ENCODE results near the gene CENPL. TPM values are rescaled to one million over a fixed set of nuclear protein-coding genes. Genes with fewer than 3 reads are reported as not detected.

CENPL gene, protein sequence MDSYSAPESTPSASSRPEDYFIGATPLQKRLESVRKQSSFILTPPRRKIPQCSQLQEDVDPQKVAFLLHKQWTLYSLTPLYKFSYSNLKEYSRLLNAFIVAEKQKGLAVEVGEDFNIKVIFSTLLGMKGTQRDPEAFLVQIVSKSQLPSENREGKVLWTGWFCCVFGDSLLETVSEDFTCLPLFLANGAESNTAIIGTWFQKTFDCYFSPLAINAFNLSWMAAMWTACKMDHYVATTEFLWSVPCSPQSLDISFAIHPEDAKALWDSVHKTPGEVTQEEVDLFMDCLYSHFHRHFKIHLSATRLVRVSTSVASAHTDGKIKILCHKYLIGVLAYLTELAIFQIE
- total RNA-seq (10 to 100 TPM; 24.9 to 27.4 TPM), polyA plus RNA-seq (6.2 TPM)

DNA sequence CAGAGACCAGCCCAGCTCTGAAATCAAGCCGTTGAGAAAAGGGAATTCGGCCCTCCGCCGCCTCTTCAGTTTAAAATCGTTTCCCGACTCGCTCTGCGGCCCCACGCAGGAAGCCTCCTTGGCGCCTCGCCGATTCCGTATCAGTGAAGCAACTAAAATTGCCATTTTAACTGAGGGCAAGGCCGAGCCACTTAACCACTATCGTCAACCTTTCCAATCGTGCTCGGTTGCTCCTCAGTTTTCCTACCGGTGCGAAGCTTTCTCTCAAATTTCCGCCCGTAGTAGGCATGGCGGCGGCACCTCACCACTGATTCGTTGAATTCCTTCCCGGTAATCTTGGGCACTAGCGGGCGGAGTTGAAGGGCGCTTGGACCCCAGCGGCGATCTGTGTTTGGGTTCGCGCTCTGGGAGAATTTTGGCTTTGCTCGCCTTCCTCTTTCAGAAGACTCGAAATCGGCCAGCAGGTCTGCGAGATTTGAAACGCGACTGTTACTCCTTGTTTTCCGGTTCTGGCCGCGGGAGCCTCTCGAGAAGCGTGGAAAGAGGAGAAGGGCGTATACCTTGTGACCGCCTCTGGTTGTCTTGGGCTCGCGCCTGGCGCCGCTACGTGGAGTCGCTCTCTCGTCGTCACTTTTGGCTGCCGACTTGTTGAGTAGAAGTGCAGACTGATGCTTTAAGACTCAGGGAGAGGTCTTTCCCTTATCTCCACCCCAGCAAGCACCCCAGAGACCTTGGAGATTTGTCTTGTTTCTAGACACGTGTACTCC lies at the start of gene CENPL, which contains the start of gene DARS2:
Gene CENPL, minus strand, starts transcription at position 569 of the 767 bp plus-strand sequence. CDS start 13,584 bp downstream, outside the sequence.
Gene DARS2, plus strand, starts transcription at position 359 of the 767 bp plus-strand sequence. CDS start 557 bp downstream, outside the sequence.
- H3K9me3 ChIP-seq (ENCODE audit: low read length), result no peaks in the 10 kb centered on the region
- CTCF ChIA-PET, result interaction anchor here (0.7 to 2.8 kb wide), 12 partner anchors 10 to 1081 kb away, joined by 3 to 23 read pairs (median 4); partner anchors contain the start of genes GAS5, KLHL20 and ZBTB37
- H3K36me3 Mint-ChIP-seq, result peaks cover 0 to 19% (median 7%) of the 10 kb centered on the region in 3 donors
- peaks cover 18% of the 10 kb centered on the region for H3K4me1 ChIP-seq (ENCODE audit: insufficient read depth, low read length)
- peak; percentile 79 to 93 (median 91) for DNase-seq
- H3K27me3 ChIP-seq (ENCODE audit: insufficient read depth, low read length, poor library complexity, severe bottlenecking), result no peaks in the 10 kb centered on the region
- no peaks in the 10 kb centered on the region for H3K27me3 Mint-ChIP-seq
- POLR2A ChIA-PET, result interaction anchor here (0.6 to 2.0 kb wide), 10 partner anchors 9 to 1175 kb away, joined by 3 to 15 read pairs (median 5); partner anchors contain the start of genes GAS5, KLHL20, PRDX6 and RC3H1
- peak within 1 kb of the TSS; percentile 95 for H3K4me3 ChIP-seq (ENCODE audit: low read length)
- H3K27ac Mint-ChIP-seq, result peak within 1 kb of the TSS; percentile 89 to 99 (median 94)
- H3K27ac ChIP-seq (ENCODE audit: low read depth, low read length), result peak within 1 kb of the TSS; percentile 93
- no peaks in the 10 kb centered on the region for H3K36me3 ChIP-seq (ENCODE audit: insufficient read depth, low read length)
- peaks cover 38 to 71% (median 57%) of the 10 kb centered on the region in 3 donors for H3K4me1 Mint-ChIP-seq
- no peaks in the 10 kb centered on the region for H3K9me3 Mint-ChIP-seq
- H3K4me3 Mint-ChIP-seq, result peak within 1 kb of the TSS; percentile 89 to 99 (median 92)

DNA sequence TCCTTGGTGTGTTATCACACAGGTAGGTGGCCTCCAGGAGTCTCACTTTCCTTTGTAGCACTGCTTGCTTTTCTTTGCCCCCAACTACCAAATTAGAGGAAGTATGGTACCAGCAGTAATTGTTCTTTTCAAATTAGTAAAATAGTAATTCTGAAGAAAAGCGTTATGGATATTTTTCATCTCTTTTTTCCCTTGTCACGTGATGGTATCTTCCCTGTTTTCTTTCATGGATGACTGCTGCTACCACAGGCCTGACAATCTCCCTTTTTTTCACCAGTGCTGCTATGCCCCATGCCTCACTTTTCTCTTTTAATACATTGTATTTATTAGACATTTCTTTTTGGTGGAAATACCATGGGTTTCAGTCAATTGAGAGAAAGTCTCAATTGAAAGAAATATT lies 46.8 kb upstream of the CENPL start:
- H3K27ac Mint-ChIP-seq, result peak overlapping the region; percentile 62 to 99 (median 85)
- H3K36me3 Mint-ChIP-seq, result peaks cover 7 to 56% (median 15%) of the 10 kb centered on the region in 3 donors
- H3K4me1 Mint-ChIP-seq, result peaks cover 44 to 61% (median 58%) of the 10 kb centered on the region in 3 donors
- H3K27me3 Mint-ChIP-seq, result peaks cover 0 to 2% of the 10 kb centered on the region in 2 donors
- DNase-seq, result no peak
- Histone ChIP-seq H3K9me3 (ENCODE audit: low read length) (no peaks in the 10 kb centered on the region), H3K4me3 (ENCODE audit: low read length) (no peak overlapping the region), H3K4me1 (ENCODE audit: insufficient read depth, low read length) (peaks cover 47% of the 10 kb centered on the region), H3K27ac (ENCODE audit: low read depth, low read length) (no peak overlapping the region), H3K36me3 (ENCODE audit: insufficient read depth, low read length) (peaks cover 3% of the 10 kb centered on the region), H3K27me3 (ENCODE audit: insufficient read depth, low read length, poor library complexity, severe bottlenecking) (no peaks in the 10 kb centered on the region)
- CTCF ChIA-PET, result no interaction called here
- H3K9me3 Mint-ChIP-seq, result no peaks in the 10 kb centered on the region
- POLR2A ChIA-PET, result no interaction called here
- H3K4me3 Mint-ChIP-seq, result peak overlapping the region in 5 of 7 donors; percentile 38 to 90 (median 79)

DNA sequence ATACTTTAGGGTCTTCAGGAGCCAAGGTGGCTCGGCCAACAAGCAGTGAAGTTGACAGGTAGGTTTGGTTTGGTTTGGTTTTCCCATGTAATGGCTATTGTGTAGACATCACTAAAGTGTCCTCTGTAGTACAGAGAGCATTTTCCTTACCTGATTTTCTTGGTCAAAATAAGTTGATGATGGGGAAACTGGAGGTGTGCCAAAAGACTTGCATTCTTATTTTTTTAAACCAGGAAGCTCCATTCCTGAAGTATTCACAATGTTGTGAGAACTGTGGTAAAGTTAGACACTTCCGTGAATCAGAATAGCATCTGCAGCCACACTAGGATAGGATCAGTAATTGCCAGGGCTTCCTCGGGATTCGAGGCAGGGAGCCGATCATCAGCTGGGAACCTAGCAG lies 46.4 kb upstream of the CENPL start:
- Mint-ChIP-seq H3K27ac (peak overlapping the region; percentile 80 to 99 (median 94)), H3K4me1 (peaks cover 48 to 65% (median 62%) of the 10 kb centered on the region in 3 donors), H3K27me3 (peaks cover 0 to 2% of the 10 kb centered on the region in 2 donors), H3K4me3 (peak overlapping the region in 6 of 7 donors; percentile 59 to 92 (median 85)), H3K36me3 (peaks cover 7 to 56% (median 14%) of the 10 kb centered on the region in 3 donors), H3K9me3 (no peaks in the 10 kb centered on the region)
- CTCF ChIA-PET, result no interaction called here
- Histone ChIP-seq H3K9me3 (ENCODE audit: low read length) (no peaks in the 10 kb centered on the region), H3K36me3 (ENCODE audit: insufficient read depth, low read length) (peaks cover 7% of the 10 kb centered on the region), H3K4me1 (ENCODE audit: insufficient read depth, low read length) (peaks cover 51% of the 10 kb centered on the region), H3K27me3 (ENCODE audit: insufficient read depth, low read length, poor library complexity, severe bottlenecking) (no peaks in the 10 kb centered on the region), H3K27ac (ENCODE audit: low read depth, low read length) (no peak overlapping the region), H3K4me3 (ENCODE audit: low read length) (no peak overlapping the region)
- POLR2A ChIA-PET, result interaction anchor here (0.8 kb wide), 1 partner anchor 47 kb away, joined by 3 read pairs; no protein-coding TSS in a partner anchor
- no peak for DNase-seq

DNA sequence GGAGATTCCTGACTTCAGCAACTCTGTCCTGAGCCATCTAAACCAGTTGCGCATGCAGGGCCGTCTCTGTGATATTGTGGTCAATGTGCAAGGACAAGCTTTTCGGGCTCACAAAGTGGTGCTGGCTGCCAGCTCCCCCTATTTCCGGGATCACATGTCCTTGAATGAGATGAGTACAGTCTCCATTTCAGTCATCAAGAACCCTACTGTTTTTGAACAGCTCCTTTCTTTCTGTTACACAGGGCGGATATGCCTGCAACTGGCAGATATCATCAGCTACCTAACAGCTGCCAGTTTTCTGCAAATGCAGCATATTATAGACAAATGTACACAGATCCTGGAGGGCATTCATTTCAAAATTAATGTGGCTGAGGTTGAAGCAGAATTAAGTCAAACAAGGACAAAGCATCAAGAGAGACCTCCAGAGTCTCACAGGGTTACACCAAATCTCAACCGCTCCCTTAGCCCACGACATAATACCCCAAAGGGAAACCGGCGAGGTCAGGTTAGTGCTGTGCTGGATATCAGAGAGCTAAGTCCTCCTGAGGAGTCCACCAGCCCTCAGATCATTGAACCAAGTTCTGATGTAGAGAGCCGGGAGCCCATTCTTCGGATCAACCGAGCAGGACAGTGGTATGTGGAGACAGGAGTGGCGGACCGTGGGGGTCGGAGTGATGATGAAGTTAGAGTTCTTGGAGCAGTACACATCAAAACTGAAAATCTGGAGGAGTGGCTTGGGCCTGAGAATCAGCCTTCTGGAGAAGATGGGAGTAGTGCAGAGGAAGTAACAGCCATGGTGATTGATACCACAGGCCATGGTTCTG lies 45.8 kb upstream of the CENPL start:
- Mint-ChIP-seq H3K27ac (peak overlapping the region; percentile 80 to 99 (median 95)), H3K36me3 (peaks cover 8 to 56% (median 12%) of the 10 kb centered on the region in 3 donors), H3K9me3 (no peaks in the 10 kb centered on the region), H3K4me3 (peak overlapping the region; percentile 59 to 92 (median 83)), H3K27me3 (peaks cover 0 to 2% of the 10 kb centered on the region in 2 donors), H3K4me1 (peaks cover 55 to 71% (median 65%) of the 10 kb centered on the region in 3 donors)
- Histone ChIP-seq H3K9me3 (ENCODE audit: low read length) (no peaks in the 10 kb centered on the region), H3K4me1 (ENCODE audit: insufficient read depth, low read length) (peaks cover 58% of the 10 kb centered on the region), H3K27me3 (ENCODE audit: insufficient read depth, low read length, poor library complexity, severe bottlenecking) (no peaks in the 10 kb centered on the region), H3K4me3 (ENCODE audit: low read length) (peak overlapping the region; percentile 21), H3K27ac (ENCODE audit: low read depth, low read length) (peak overlapping the region; percentile 52), H3K36me3 (ENCODE audit: insufficient read depth, low read length) (peaks cover 14% of the 10 kb centered on the region)
- ChIA-PET POLR2A (interaction anchor here (0.5 to 0.8 kb wide), 3 partner anchors 26 to 82 kb away, joined by 3 to 5 read pairs (median 3); no protein-coding TSS in a partner anchor), CTCF (interaction anchor here (1.2 to 1.5 kb wide), 3 partner anchors 9 to 156 kb away, joined by 3 to 4 read pairs (median 3); partner anchors contain the start of gene KLHL20)
- peak in 4 of 5 donors; percentile 20 to 57 (median 26) for DNase-seq

DNA sequence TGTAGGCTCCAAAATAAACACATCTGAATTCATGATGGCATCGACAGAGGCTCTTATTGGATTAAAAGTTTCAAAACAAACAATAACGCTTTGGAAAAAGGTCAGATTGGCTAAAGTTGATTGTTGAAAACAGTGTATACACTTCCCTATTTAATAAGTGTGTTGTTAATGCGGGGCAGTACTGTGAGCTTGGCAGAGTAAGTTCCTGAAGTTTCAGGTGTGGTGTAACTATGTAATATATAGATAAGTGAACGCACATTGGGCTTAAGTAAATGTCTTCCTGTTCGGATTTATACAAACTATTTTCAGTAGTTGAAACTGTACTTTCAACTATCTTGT lies 44.3 kb upstream of the CENPL start:
- Histone ChIP-seq H3K9me3 (ENCODE audit: low read length) (no peaks in the 10 kb centered on the region), H3K4me1 (ENCODE audit: insufficient read depth, low read length) (peaks cover 69% of the 10 kb centered on the region), H3K4me3 (ENCODE audit: low read length) (peak overlapping the region; percentile 88), H3K27ac (ENCODE audit: low read depth, low read length) (peak overlapping the region; percentile 91), H3K36me3 (ENCODE audit: insufficient read depth, low read length) (peaks cover 28% of the 10 kb centered on the region), H3K27me3 (ENCODE audit: insufficient read depth, low read length, poor library complexity, severe bottlenecking) (no peaks in the 10 kb centered on the region)
- H3K27ac Mint-ChIP-seq, result peak overlapping the region; percentile 90 to 99 (median 96)
- H3K4me3 Mint-ChIP-seq, result peak overlapping the region; percentile 88 to 97 (median 95)
- no peaks in the 10 kb centered on the region for H3K9me3 Mint-ChIP-seq
- H3K36me3 Mint-ChIP-seq, result peaks cover 4 to 62% (median 22%) of the 10 kb centered on the region in 3 donors
- H3K27me3 Mint-ChIP-seq, result peaks cover 0 to 2% of the 10 kb centered on the region in 2 donors
- peaks cover 69 to 86% (median 80%) of the 10 kb centered on the region in 3 donors for H3K4me1 Mint-ChIP-seq
- ChIA-PET CTCF (interaction anchor here (1.1 to 2.0 kb wide), 6 partner anchors 9 to 438 kb away, joined by 3 to 6 read pairs (median 4); partner anchors contain the start of gene KLHL20), POLR2A (interaction anchor here (1.2 to 2.5 kb wide), 5 partner anchors 45 to 1154 kb away, joined by 4 to 17 read pairs (median 15); partner anchors contain the start of genes CENPL, DARS2, MRPS14 and PRDX6)
- no peak for DNase-seq

GRCh38 chr1:173868266-173869020 lies 43.8 kb upstream of the CENPL start, which contains the start of gene ZBTB37:
TSS of gene ZBTB37 (plus strand) at chr1:173868380. CDS start at chr1:173870226, 1,846 bp downstream.
- H3K36me3 Mint-ChIP-seq, result peaks cover 4 to 64% (median 27%) of the 10 kb centered on the region in 3 donors
- Histone ChIP-seq H3K9me3 (ENCODE audit: low read length) (no peaks in the 10 kb centered on the region), H3K36me3 (ENCODE audit: insufficient read depth, low read length) (peaks cover 34% of the 10 kb centered on the region)

More at GRCh38 chr1:173868266-173869020, 43.8 kb upstream of the CENPL start, which contains the start of gene ZBTB37:
- peak within 1 kb of the TSS; percentile 91 for H3K27ac ChIP-seq (ENCODE audit: low read depth, low read length)
- Mint-ChIP-seq H3K9me3 (no peaks in the 10 kb centered on the region), H3K27ac (peak within 1 kb of the TSS; percentile 90 to 99 (median 96)), H3K4me3 (peak within 1 kb of the TSS; percentile 88 to 97 (median 95)), H3K27me3 (peaks cover 0 to 2% of the 10 kb centered on the region in 2 donors), H3K4me1 (peaks cover 72 to 89% (median 83%) of the 10 kb centered on the region in 3 donors)
- ChIA-PET CTCF (interaction anchor here (1.1 to 2.0 kb wide), 5 partner anchors 11 to 437 kb away, joined by 3 to 6 read pairs (median 4); no protein-coding TSS in a partner anchor), POLR2A (interaction anchor here (0.5 to 2.5 kb wide), 12 partner anchors 9 to 1155 kb away, joined by 3 to 17 read pairs (median 4); partner anchors contain the start of genes CENPL, DARS2, KLHL20 and MRPS14)
- peaks cover 69% of the 10 kb centered on the region for H3K4me1 ChIP-seq (ENCODE audit: insufficient read depth, low read length)
- peak; percentile 85 to 94 (median 88) for DNase-seq
- peak within 1 kb of the TSS; percentile 88 for H3K4me3 ChIP-seq (ENCODE audit: low read length)
- H3K27me3 ChIP-seq (ENCODE audit: insufficient read depth, low read length, poor library complexity, severe bottlenecking), result no peaks in the 10 kb centered on the region

All from CD8-positive, alpha-beta memory T cell (primary cell).